GM19468 (cell line): ENCODE data around the gene COL4A4.

Experiments used
- ATAC-seq: cut with Tn5 transposase; IDR thresholded peaks from one replicate; pipeline ENCODE4 v1.9.1; 2021; ENCODE audit warnings: mild to moderate bottlenecking, moderate library complexity, moderate number of reproducible peaks; ENCODE audit not compliant: unreplicated experiment; ENCODE audit errors: extremely low read depth

The COL4A4 gene

GRCh38 chr2:226991663-226992062, 172.3 kb downstream of the COL4A4 start:
- ATAC-seq = no peak

GRCh38 chr2:226985583-226985946, 178.4 kb downstream of the COL4A4 start:
- no peak for ATAC-seq

GRCh38 chr2:226984750-226985582, 179.0 kb downstream of the COL4A4 start:
- ATAC-seq = peak; percentile 82

- no peak for ATAC-seq
Observed at GRCh38 chr2:226983895-226984749, 179.9 kb downstream of the COL4A4 start.

- ATAC-seq = no peak
Observed at GRCh38 chr2:226981791-226982326, 182.1 kb downstream of the COL4A4 start.

GRCh38 chr2:226979004-226979403, 185.0 kb downstream of the COL4A4 start:
- no peak for ATAC-seq

GRCh38 chr2:226978300-226978699, 185.7 kb downstream of the COL4A4 start:
- ATAC-seq = no peak

GRCh38 chr2:226977775-226978190, 186.2 kb downstream of the COL4A4 start:
- ATAC-seq = no peak

- no peak for ATAC-seq
Observed at GRCh38 chr2:226973816-226974215, 190.2 kb downstream of the COL4A4 start.

- peak; percentile 28 for ATAC-seq
Observed at GRCh38 chr2:226971770-226972169, 192.2 kb downstream of the COL4A4 start.

GRCh38 chr2:226971084-226971483, 192.9 kb downstream of the COL4A4 start:
- ATAC-seq = peak; percentile 10

GRCh38 chr2:226970362-226970761, 193.6 kb downstream of the COL4A4 start:
- no peak for ATAC-seq

GRCh38 chr2:226969417-226970080, 194.5 kb downstream of the COL4A4 start:
- ATAC-seq = no peak

- no peak for ATAC-seq
Observed at GRCh38 chr2:226965376-226965775, 198.6 kb downstream of the COL4A4 start.

- no peak for ATAC-seq
Observed at GRCh38 chr2:226963528-226963927, 200.5 kb downstream of the COL4A4 start.

- ATAC-seq = no peak
Observed at GRCh38 chr2:226962176-226962773, 201.7 kb downstream of the COL4A4 start.

- no peak for ATAC-seq
Observed at GRCh38 chr2:226959418-226959817, 204.6 kb downstream of the COL4A4 start.

- no peak for ATAC-seq
Observed at GRCh38 chr2:226956659-226957058, 207.3 kb downstream of the COL4A4 start.

- no peak for ATAC-seq
Observed at GRCh38 chr2:226953826-226954225, 210.2 kb downstream of the COL4A4 start.

- no peak for ATAC-seq
Observed at GRCh38 chr2:226953206-226953605, 210.8 kb downstream of the COL4A4 start.
